ENCODE results near the gene MAN2A2. TPM values are rescaled to one million over a fixed set of nuclear protein-coding genes. Genes with fewer than 3 reads are reported as not detected.

Gene MAN2A2
- total and polyA plus RNA-seq, 2 donors (not counting 3 experiments of a cell fraction or from before 2014, with no cell fraction given), result 60.9 to 77.7 TPM

- Histone ChIP-seq H3K9me3 (replicated peaks; ENCODE audit: control insufficient read depth, insufficient read depth, low read length) (no peaks in the 10 kb centered on the region), H3K27ac (ENCODE audit: insufficient read depth, low read depth, low read length) (no peak overlapping the region), H2AFZ (ENCODE audit: low read depth, low read length) (no peak overlapping the region), H3K9me1 (replicated peaks; ENCODE audit: control insufficient read depth, extremely low read depth, insufficient read depth, low read length) (no peaks in the 10 kb centered on the region), H3K79me2 (ENCODE audit: control insufficient read depth, insufficient read depth, low read length) (peaks cover 22% of the 10 kb centered on the region), H4K20me1 (replicated peaks; ENCODE audit: control insufficient read depth, extremely low read depth, insufficient read depth, low read length) (no peaks in the 10 kb centered on the region), H3K4me2 (ENCODE audit: insufficient read depth, low read length) (no peak overlapping the region), H3K36me3 (ENCODE audit: control insufficient read depth in 2 of 2, extremely low read depth in 1 of 2, insufficient read depth in 2 of 2, low read length in 2 of 2) (peaks cover 15 to 51% of the 10 kb centered on the region in 2 experiments), H3K4me1 (ENCODE audit: control insufficient read depth, extremely low read depth, insufficient read depth, low read length) (peaks cover 11% of the 10 kb centered on the region), H3K27me3 (ENCODE audit: control insufficient read depth in 2 of 2, insufficient read depth in 2 of 2, low read length in 2 of 2) (no peaks in the 10 kb centered on the region), H3K9ac (replicated peaks; ENCODE audit: extremely low read depth, insufficient read depth, low read length) (no peak overlapping the region), H3K4me3 (replicated peaks in 1 of 3; ENCODE audit: insufficient read depth in 1 of 3, low read depth in 1 of 3, low read length in 3 of 3) (no peak overlapping the region)
- TF ChIP-seq CTCF (IDR thresholded peaks at IDR 0.05; ENCODE audit: extremely low read depth in 1 of 2, insufficient read depth in 1 of 2, low read depth in 1 of 2, low read length in 2 of 2) (no peak), JUN (IDR thresholded peaks at IDR 0.05; ENCODE audit: borderline replicate concordance, insufficient read depth, insufficient read length, low read depth) (no peak), GATA2 (IDR thresholded peaks at IDR 0.05; ENCODE audit: insufficient read depth, insufficient read length, low read depth, low read length) (no peak), MYC (IDR thresholded peaks at IDR 0.05; ENCODE audit: low read depth, low read length) (no peak), EZH2 (IDR thresholded peaks at IDR 0.05; ENCODE audit: borderline replicate concordance, low read depth, low read length, severe bottlenecking) (no peak), FOS (IDR thresholded peaks at IDR 0.05; ENCODE audit: borderline replicate concordance, insufficient read depth, low read length) (no peak)
- ChIA-PET CTCF (no interaction called here), POLR2A (no interaction called here)
- FAIRE-seq (no peak), DNase-seq (ENCODE audit: low read depth, low spot score) (no peak)
- dilution Hi-C loops (cut with MboI; ENCODE audit: extremely low pct_ligation_motif_present, low sequenced_read_pairs), result no loop called here
- no TSS peak for BruUV-seq (replicated peaks)
- intact Hi-C loops (cut with micrococcal nuclease), result no loop called here
These were observed 24.4 kb upstream of the MAN2A2 start for GRCh38 chr15:90878660-90879059.
